ENCODE data around the gene BZW2. TPM values are rescaled to one million over a fixed set of nuclear protein-coding genes. Genes with fewer than 3 reads are reported as not detected.

BZW2 gene
- total RNA-seq, 1 donor from 2014 or later = 61.4 TPM

DNA sequence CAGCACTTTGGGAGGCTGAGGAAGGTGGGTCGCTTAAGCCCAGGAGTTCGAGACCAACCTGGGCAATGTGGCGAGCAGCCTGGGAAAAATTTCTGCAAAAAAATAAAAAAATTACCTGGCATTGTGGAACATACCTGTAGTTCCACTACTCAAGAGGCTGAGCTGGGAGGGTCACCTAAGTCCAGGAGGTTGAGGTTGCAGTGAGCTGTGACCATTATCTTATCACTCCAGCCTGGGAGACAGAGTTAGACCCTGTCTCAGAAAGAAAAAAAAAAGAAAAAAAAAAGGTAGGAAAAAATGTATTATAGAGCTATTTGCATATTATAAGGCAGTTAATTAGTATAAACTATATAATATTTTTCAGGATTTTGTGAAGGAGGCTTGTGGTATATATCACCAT lies 96.6 kb downstream of the BZW2 start:
- H3K36me3 ChIP-seq = no peaks in the 10 kb centered on the region
- no peak for DNase-seq (ENCODE audit: extremely low spot score in 2 of 2)
- no peaks in the 10 kb centered on the region for H3K9me3 ChIP-seq
- peaks cover 23% of the 10 kb centered on the region for H3K4me1 ChIP-seq
- no peak overlapping the region for H3K4me3 ChIP-seq
- intact Hi-C loops (cut with DNase I) = no loop called here
- no peaks in the 10 kb centered on the region for H3K27me3 ChIP-seq
- H3K27ac ChIP-seq = no peak overlapping the region
- TF ChIP-seq, protein P1, sequence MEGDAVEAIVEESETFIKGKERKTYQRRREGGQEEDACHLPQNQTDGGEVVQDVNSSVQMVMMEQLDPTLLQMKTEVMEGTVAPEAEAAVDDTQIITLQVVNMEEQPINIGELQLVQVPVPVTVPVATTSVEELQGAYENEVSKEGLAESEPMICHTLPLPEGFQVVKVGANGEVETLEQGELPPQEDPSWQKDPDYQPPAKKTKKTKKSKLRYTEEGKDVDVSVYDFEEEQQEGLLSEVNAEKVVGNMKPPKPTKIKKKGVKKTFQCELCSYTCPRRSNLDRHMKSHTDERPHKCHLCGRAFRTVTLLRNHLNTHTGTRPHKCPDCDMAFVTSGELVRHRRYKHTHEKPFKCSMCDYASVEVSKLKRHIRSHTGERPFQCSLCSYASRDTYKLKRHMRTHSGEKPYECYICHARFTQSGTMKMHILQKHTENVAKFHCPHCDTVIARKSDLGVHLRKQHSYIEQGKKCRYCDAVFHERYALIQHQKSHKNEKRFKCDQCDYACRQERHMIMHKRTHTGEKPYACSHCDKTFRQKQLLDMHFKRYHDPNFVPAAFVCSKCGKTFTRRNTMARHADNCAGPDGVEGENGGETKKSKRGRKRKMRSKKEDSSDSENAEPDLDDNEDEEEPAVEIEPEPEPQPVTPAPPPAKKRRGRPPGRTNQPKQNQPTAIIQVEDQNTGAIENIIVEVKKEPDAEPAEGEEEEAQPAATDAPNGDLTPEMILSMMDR (IDR thresholded peaks at IDR 0.05) = no peak
- TF ChIP-seq POLR2AphosphoS5 (IDR thresholded peaks at IDR 0.05; ENCODE audit: insufficient read depth in 1 of 2, low read depth in 1 of 2) (no peak), POLR2A (IDR thresholded peaks at IDR 0.05) (no peak)

DNA sequence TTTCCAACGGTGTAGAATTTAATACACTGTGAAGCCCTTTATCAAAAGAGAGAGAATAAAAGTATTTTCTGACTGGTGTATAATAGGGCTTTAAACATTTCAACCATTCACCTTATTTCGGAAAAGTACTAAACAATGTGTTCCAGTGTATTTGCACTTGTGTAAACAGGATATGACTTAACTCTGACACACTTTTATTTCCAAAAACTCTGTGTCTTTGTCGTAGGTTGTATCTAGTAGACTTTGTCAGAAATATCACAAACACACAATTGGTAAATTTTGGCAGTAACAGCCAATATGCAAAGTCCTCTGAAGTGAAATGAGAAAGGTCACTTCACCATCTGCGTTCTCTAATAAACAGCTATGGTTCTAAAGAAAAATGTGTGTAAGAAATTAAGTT lies 97.3 kb downstream of the BZW2 start:
- Histone ChIP-seq H3K4me1 (peaks cover 23% of the 10 kb centered on the region), H3K9me3 (no peaks in the 10 kb centered on the region), H3K27me3 (no peaks in the 10 kb centered on the region), H3K36me3 (no peaks in the 10 kb centered on the region), H3K27ac (no peak overlapping the region), H3K4me3 (no peak overlapping the region)
- TF ChIP-seq, protein P1 (IDR thresholded peaks at IDR 0.05) = no peak
- TF ChIP-seq POLR2A (IDR thresholded peaks at IDR 0.05) = no peak
- no peak for TF ChIP-seq POLR2AphosphoS5 (IDR thresholded peaks at IDR 0.05; ENCODE audit: insufficient read depth in 1 of 2, low read depth in 1 of 2)
- intact Hi-C loops (cut with DNase I) = no loop called here
- DNase-seq (ENCODE audit: extremely low spot score in 2 of 2) = no peak

DNA sequence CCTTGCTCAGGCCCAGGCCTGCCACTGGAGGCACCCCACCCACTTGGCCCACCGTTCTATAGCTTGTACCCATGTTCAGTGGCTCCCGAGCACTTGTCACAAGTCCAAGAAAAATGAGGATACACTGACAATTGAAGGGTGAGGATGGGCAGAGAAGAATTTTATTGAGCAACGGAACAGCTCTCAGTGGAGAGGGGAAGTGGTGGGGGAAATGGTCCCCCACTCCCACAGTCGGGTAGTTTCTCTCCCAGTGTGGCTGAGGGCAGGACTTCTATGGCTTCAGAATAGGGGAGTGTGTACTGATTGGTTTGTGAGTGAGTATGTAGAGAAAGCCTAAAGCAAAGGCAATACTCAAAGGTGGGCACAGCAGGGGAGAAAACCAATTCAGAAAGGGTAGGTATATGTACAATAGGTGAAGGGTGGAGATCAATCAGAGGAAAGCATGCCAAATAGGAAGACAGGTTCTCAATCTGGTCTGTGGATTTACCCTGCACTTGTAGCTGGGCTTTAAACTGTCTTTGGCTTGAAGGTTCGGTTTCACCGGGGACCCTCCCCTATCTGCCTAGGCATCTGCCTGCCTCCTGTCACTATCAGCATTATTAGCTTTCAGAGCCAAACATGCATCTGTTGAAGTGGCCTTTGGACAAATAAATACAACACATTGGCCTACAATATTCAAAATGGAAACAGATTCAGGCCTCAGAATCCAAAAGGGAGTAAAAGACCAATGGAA lies 98.7 kb downstream of the BZW2 start:
- no peaks in the 10 kb centered on the region for H3K36me3 ChIP-seq
- H3K9me3 ChIP-seq = no peaks in the 10 kb centered on the region
- intact Hi-C loops (cut with DNase I) = no loop called here
- H3K27ac ChIP-seq = no peak overlapping the region
- no peak overlapping the region for H3K4me3 ChIP-seq
- DNase-seq (ENCODE audit: extremely low spot score in 2 of 2) = no peak
- no peaks in the 10 kb centered on the region for H3K27me3 ChIP-seq
- TF ChIP-seq POLR2A (IDR thresholded peaks at IDR 0.05) = no peak
- H3K4me1 ChIP-seq = peaks cover 18% of the 10 kb centered on the region

DNA sequence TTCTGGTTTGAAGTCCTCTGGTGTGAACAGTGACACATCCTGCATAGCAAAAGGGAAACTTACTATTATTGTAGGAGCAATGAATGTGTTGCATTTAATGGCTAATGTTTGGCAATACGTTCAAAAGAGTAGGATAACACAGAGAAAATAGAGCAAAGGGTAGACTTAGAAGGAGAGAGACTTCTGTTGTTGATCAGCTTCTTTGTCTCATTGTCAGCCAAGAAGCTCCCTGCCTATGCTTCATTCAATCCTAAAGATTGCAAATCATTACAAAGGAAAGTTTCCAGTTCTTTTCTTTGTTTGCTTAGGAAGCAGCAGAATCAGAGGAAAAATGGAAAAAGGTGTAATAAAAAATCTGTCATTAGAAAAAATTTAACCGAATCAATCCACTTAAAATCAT lies 99.7 kb downstream of the BZW2 start:
- DNase-seq (ENCODE audit: extremely low spot score in 2 of 2) = no peak
- no peak overlapping the region for H3K4me3 ChIP-seq
- no peaks in the 10 kb centered on the region for H3K36me3 ChIP-seq
- peaks cover 9% of the 10 kb centered on the region for H3K4me1 ChIP-seq
- H3K9me3 ChIP-seq = no peaks in the 10 kb centered on the region
- no peaks in the 10 kb centered on the region for H3K27me3 ChIP-seq
- no peak for TF ChIP-seq POLR2AphosphoS5 (IDR thresholded peaks at IDR 0.05; ENCODE audit: insufficient read depth in 1 of 2, low read depth in 1 of 2)
- TF ChIP-seq, protein P1 (IDR thresholded peaks at IDR 0.05) = no peak
- no peak for TF ChIP-seq POLR2A (IDR thresholded peaks at IDR 0.05)
- H3K27ac ChIP-seq = no peak overlapping the region
- intact Hi-C loops (cut with DNase I) = no loop called here

DNA sequence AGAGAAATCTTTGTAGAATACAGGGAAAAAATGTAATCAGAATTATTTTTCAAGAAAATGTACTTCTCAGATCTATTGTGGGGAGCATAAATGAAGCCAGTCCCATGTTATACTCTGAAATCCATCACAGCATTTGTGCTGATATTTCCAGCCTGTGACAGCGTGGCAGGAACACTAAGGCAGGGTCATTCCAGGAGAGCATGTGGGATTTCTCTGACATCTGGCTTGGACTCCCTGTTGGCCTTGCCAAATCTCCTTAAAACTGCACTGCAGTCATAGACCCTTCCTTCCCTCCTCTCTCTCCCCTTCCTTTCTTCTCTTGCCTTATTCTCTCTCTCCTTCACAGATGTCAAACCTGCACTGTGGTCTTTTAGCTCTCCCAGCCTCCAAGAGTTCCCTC lies 101.1 kb downstream of the BZW2 start:
- H3K4me3 ChIP-seq = no peak overlapping the region
- H3K36me3 ChIP-seq = no peaks in the 10 kb centered on the region
- H3K4me1 ChIP-seq = peaks cover 4% of the 10 kb centered on the region
- TF ChIP-seq POLR2AphosphoS5 (IDR thresholded peaks at IDR 0.05; ENCODE audit: insufficient read depth in 1 of 2, low read depth in 1 of 2) (no peak), POLR2A (IDR thresholded peaks at IDR 0.05) (no peak)
- TF ChIP-seq, protein P1 (IDR thresholded peaks at IDR 0.05) = no peak
- no peaks in the 10 kb centered on the region for H3K27me3 ChIP-seq
- intact Hi-C loops (cut with DNase I) = no loop called here
- no peak for DNase-seq (ENCODE audit: extremely low spot score in 2 of 2)
- no peak overlapping the region for H3K27ac ChIP-seq
- H3K9me3 ChIP-seq = no peaks in the 10 kb centered on the region

Measured in vagina (tissue), 2 donors.